ENCODE measurements around the gene AHSA1. TPM values are rescaled to one million over a fixed set of nuclear protein-coding genes. Genes with fewer than 3 reads are reported as not detected.

The AHSA1 gene
- total and polyA plus RNA-seq, 2 donors (not counting 1 experiment from before 2014, with no cell fraction given) = 83.2 to 87.5 TPM

GRCh38 chr14:77508876-77509275 lies 51.0 kb downstream of the AHSA1 start:
- no CpG with 5 or more reads among the region's 3 CpGs for WGBS (ENCODE audit: insufficient coverage)
- CTCF ChIA-PET = no interaction called here
- intact Hi-C loops (cut with micrococcal nuclease) = no loop called here

GRCh38 chr14:77509366-77509765 lies 51.5 kb downstream of the AHSA1 start:
- no peaks in the 10 kb centered on the region for H3K4me1 Mint-ChIP-seq
- DNase-seq = no peak
- TF ChIP-seq EZH2 (IDR thresholded peaks at IDR 0.05; ENCODE audit: borderline replicate concordance, insufficient read depth, low read depth, low read length, poor library complexity, severe bottlenecking) (no peak), CTCF (IDR thresholded peaks at IDR 0.05) (no peak)
- Histone ChIP-seq H3K79me2 (ENCODE audit: control insufficient read depth, insufficient read depth, low read length) (no peaks in the 10 kb centered on the region), H3K4me2 (replicated peaks; ENCODE audit: low read depth, low read length, poor library complexity, severe bottlenecking) (no peak overlapping the region), H3K27me3 (replicated peaks in 1 of 4; ENCODE audit: control extremely low read depth in 1 of 4, control insufficient read depth in 3 of 4, insufficient read depth in 4 of 4, low read length in 3 of 4) (no peaks in the 10 kb centered on the region), H3K9me3 (ENCODE audit: control extremely low read depth in 1 of 3, control insufficient read depth in 2 of 3, insufficient read depth in 1 of 3, low read length in 2 of 3) (no peaks in the 10 kb centered on the region), H4K20me1 (ENCODE audit: control insufficient read depth, insufficient read depth, low read length, poor library complexity, severe bottlenecking) (no peaks in the 10 kb centered on the region), H3K4me1 (ENCODE audit: control insufficient read depth in 2 of 2, insufficient read depth in 2 of 2, low read length in 2 of 2) (no peaks in the 10 kb centered on the region), H3K27ac (ENCODE audit: low read length in 2 of 2) (no peak overlapping the region), H3K36me3 (replicated peaks in 1 of 2; ENCODE audit: control extremely low read depth in 1 of 2, control insufficient read depth in 1 of 2, extremely low read depth in 1 of 2, insufficient read depth in 2 of 2, low read length in 1 of 2) (peaks cover 10 to 47% of the 10 kb centered on the region in 2 experiments), H3K9ac (ENCODE audit: low read length) (no peak overlapping the region), H3K4me3 (ENCODE audit: control extremely low read depth in 1 of 5, extremely low read depth in 1 of 5, insufficient read depth in 1 of 5, low read depth in 2 of 5, low read length in 4 of 5) (no peak overlapping the region), H2AFZ (ENCODE audit: insufficient read depth, low read depth, low read length, poor library complexity, severe bottlenecking) (no peak overlapping the region)
- no peaks in the 10 kb centered on the region for H3K9me3 Mint-ChIP-seq (ENCODE audit: insufficient read depth)
- H3K4me3 Mint-ChIP-seq = no peak overlapping the region
- POLR2A ChIA-PET = no interaction called here
- H3K27me3 Mint-ChIP-seq = no peaks in the 10 kb centered on the region
- no CpG with 5 or more reads among the region's 4 CpGs for WGBS (ENCODE audit: insufficient coverage)
- ATAC-seq (ENCODE audit: low read depth) = no peak
- intact Hi-C loops (cut with micrococcal nuclease) = no loop called here
- H3K27ac Mint-ChIP-seq = no peak overlapping the region
- CTCF ChIA-PET = no interaction called here

More at GRCh38 chr14:77508876-77509275, 51.0 kb downstream of the AHSA1 start:
- Mint-ChIP-seq H3K9me3 (ENCODE audit: insufficient read depth) (no peaks in the 10 kb centered on the region), H3K4me3 (no peak overlapping the region), H3K27me3 (no peaks in the 10 kb centered on the region), H3K4me1 (no peaks in the 10 kb centered on the region), H3K27ac (no peak overlapping the region)
- Histone ChIP-seq H4K20me1 (ENCODE audit: control insufficient read depth, insufficient read depth, low read length, poor library complexity, severe bottlenecking) (no peaks in the 10 kb centered on the region), H3K4me3 (ENCODE audit: control extremely low read depth in 1 of 5, extremely low read depth in 1 of 5, insufficient read depth in 1 of 5, low read depth in 2 of 5, low read length in 4 of 5) (no peak overlapping the region), H3K9ac (ENCODE audit: low read length) (no peak overlapping the region), H3K9me3 (ENCODE audit: control extremely low read depth in 1 of 3, control insufficient read depth in 2 of 3, insufficient read depth in 1 of 3, low read length in 2 of 3) (peaks cover 0 to 4% (median 2%) of the 10 kb centered on the region in 3 donors), H3K4me1 (ENCODE audit: control insufficient read depth in 2 of 2, insufficient read depth in 2 of 2, low read length in 2 of 2) (no peaks in the 10 kb centered on the region), H2AFZ (ENCODE audit: insufficient read depth, low read depth, low read length, poor library complexity, severe bottlenecking) (no peak overlapping the region), H3K27ac (ENCODE audit: low read length in 2 of 2) (no peak overlapping the region), H3K79me2 (ENCODE audit: control insufficient read depth, insufficient read depth, low read length) (no peaks in the 10 kb centered on the region), H3K4me2 (replicated peaks; ENCODE audit: low read depth, low read length, poor library complexity, severe bottlenecking) (no peak overlapping the region), H3K36me3 (replicated peaks in 1 of 2; ENCODE audit: control extremely low read depth in 1 of 2, control insufficient read depth in 1 of 2, extremely low read depth in 1 of 2, insufficient read depth in 2 of 2, low read length in 1 of 2) (peaks cover 8 to 45% of the 10 kb centered on the region in 2 experiments), H3K27me3 (replicated peaks in 1 of 4; ENCODE audit: control extremely low read depth in 1 of 4, control insufficient read depth in 3 of 4, insufficient read depth in 4 of 4, low read length in 3 of 4) (no peaks in the 10 kb centered on the region)
- POLR2A ChIA-PET = no interaction called here
- DNase-seq = no peak
- ATAC-seq (ENCODE audit: low read depth) = no peak
- no peak for TF ChIP-seq CTCF (IDR thresholded peaks at IDR 0.05)
- TF ChIP-seq EZH2 (IDR thresholded peaks at IDR 0.05; ENCODE audit: borderline replicate concordance, insufficient read depth, low read depth, low read length, poor library complexity, severe bottlenecking) = no peak

Measured in B cell (primary cell).